NCI-H2029 treated with DMSO at 0.1 percent for 48 hours (cell line): ENCODE measurements around the gene CCBE1.
"Not testable (repeated sequence)": the region's sequence is repeated elsewhere in the genome, so short reads cannot be mapped to it uniquely, and the experiment has no call there.

ENCODE experiments used
- DNase-seq: peaks from one replicate; lab custom pipeline; 2025; lab: John Stamatoyannopoulos, UW

CCBE1 gene

DNA sequence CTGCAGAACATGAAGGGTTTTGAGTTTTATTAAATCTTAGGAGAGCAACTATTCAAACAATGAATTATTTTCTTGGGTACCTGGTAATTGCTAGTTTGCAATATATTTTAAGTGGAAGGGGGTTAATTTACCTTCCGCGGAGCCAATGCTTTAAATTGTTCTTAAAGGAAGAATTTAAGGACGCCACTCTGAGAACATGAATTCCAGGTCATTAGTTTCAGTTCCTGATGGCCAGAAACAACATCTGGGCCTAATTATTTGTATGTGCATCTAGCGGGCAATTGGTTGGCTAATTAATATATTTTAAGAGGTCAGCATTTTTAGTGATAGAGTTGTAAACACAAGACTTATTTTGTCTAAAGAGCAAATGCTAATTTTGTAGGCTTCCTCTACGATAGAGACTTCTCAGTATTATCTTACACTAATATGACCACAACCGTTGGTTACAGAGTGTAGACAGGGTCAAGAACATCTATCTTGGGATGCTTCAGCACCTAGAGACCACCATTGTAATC lies 40.8 kb downstream of the CCBE1 start:
- DNase-seq: no peak

DNA sequence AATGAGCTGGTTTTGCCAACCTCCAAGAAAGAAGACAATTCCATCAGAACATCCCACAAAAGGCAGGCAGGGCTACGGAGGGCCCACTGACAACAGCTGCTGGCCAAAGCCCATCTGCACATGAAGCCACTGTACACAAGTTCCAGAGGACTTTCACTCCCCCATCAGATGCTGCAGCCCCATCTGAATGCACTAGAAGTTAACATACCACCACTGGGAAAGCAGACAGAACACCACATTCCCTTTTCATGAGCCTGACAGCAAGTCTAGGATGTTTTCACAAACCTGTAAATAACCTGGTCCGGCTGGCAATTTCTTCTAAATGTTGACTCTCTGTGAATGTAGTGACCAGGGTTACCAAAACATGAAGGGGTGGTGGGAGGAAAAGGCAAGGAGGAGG lies 41.5 kb downstream of the CCBE1 start:
- DNase-seq: no peak

DNA sequence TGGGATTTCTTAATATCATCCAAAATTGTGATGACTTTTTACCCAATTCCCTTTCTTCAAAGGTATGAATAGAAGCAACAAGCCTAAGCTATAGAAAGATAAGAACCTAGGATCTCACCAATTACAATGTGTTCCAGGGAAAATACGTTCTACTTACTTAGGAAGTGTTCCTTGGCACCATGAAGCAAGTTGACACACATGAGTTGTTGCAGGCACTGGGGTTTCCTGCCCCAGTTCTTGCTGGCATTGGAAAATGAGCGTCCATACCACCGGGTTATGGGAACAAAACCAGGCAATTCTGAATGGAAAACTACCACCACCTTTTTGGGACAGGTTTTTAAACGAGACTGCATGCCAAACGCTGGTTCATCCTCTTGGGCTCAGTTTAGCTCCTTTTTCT lies 46.2 kb downstream of the CCBE1 start:
- DNase-seq: no peak

DNA sequence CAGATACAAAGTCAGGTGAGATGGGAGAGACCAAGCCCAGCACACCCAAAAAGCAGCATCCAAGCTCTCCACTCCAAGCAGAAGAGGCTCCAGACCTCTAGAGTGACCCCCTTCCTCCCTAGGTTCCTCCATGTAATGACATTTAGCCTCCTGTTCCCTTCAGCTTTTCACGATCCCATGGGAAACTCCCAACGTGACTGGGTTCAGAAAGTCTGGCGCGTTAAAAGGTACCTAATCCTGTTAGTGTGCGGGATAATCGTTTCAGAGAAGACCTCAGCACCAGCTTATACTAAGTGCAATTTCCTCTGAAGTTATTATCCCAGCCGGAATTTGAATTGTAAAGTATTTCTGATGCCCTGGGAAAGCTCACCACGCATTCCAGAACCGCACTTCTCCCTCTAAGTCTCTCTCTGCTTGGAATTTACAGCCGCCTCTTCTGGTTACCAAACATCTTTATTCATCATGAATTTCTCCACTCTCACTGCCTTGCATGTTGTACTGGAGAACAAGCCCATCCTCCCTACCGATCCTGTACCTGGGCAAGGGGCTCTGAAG lies 46.9 kb downstream of the CCBE1 start:
- DNase-seq: no peak

DNA sequence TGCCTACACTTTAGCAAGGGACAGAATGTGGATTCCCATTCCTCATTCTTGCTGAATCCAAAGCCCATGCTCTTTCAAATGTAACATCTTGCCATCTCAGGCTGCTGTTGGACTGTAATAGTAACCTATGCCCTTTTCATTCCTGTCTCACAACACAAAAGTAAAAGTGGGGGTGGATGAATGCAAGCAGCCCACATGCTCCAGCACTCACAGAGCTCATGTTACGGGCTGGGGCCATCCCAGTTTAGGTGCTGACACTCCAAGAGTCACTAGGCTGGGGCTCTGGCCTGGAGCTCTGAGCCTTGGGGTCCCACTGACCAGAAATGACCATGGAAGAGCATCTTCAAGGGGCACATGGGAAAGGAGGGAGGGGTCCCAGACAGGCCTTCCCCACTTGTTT lies 47.6 kb downstream of the CCBE1 start:
- no peak for DNase-seq

DNA sequence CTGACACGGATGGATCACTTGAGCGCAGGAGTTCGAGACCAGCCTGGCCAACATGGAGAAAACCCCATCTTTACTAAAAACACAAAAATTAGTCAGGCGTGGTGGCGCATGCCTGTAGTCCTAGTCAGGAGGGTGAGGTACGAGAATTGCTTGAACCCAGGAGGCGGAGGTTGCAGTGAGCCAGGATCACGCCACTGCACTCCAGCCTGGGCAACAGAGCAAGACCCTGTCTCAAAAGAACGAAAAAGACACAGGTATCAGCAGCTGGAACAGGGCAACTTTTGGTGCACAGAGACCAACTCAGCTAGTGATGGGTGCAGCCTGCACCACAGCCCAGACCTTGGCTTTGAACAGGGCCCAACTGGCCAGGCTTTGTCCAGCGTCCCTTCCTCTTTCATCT lies 48.8 kb downstream of the CCBE1 start:
- not testable (repeated sequence) for DNase-seq

DNA sequence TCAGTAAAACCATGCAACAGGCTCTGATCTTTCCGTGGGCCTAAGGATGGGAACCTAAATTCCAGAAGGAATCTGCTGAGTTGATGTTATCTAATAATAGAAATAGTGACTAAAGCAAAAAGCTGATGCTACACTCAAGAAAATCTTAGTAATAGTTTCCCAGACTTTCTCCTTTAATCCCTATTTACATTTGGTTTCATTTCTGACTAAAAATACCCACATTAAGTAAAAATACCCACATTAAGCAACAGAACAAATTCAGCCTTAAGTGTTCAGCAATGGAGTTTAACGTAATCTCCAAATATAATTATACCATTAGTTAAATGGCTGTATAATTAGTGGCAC lies 50.3 kb downstream of the CCBE1 start:
- DNase-seq: no peak

DNA sequence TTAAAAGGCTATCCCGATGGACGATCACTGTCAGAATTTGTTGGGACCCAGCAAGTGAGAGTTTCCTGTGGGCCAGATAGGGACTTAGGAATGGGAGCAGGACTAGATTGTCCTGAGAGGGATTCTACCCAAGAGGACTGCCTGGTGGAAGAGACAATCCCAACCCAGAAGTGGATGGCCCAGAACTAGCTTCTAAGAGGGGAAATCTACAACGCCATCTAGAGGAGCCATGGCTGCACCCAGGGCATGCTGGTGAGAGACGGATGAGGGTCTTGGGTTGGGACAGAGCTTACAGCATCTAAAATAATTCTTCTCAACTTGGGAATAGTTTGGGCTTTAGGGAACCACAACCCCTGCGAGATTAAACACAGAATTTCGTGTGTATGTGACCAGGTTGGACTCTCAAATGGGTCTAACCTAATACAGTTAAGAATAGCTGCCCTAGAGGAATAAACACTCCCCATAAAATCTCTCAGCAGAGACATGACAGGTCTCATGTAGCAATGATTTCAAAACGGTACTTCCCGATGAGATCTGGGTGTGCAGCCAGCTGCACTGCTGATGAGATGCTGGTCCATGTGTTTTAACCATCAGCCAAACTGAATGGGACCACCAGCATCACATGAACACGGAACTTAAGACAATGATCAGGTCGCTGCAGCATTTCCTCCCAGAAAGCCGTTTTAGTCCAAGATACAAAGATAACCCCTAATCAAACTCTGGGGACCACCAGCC lies 50.8 kb downstream of the CCBE1 start:
- no peak for DNase-seq

DNA sequence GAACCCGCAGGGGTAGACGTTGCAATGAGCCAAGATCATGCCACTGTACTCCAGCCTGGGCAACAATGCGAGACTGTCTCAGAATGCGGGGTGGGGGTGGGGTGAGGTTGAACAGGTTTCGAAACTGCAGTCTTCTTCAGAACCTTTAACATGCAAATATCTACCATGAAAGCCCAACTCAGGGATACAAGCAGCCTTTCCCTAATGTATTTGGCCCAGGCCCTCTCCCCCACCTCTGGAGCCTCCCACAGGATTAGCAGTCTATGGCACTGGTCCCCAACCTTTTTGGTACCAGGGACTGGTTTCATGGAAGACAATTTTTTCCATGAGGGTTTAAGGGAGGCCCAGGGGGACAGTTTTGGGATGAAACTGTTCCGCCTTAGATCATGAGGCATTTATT lies 53.5 kb downstream of the CCBE1 start:
- no peak for DNase-seq

DNA sequence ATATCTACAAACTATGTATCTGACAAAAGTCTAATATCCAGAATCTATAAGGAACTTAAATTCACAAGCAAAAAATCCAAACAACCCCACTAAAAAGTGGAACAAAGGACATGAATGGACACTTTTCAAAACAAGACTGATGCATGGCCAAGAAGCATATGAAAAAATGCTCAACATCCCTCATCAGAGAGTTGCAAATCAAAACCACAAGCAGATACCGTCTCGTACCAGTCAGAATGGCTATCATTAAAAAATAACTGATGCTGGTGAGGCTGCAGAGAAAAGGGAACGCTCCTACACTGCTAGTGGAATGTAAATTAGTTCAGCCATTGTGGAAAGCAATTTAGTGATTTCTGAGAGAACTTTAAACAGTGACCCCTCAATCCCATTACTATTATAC lies 56.5 kb downstream of the CCBE1 start:
- no peak for DNase-seq

DNA sequence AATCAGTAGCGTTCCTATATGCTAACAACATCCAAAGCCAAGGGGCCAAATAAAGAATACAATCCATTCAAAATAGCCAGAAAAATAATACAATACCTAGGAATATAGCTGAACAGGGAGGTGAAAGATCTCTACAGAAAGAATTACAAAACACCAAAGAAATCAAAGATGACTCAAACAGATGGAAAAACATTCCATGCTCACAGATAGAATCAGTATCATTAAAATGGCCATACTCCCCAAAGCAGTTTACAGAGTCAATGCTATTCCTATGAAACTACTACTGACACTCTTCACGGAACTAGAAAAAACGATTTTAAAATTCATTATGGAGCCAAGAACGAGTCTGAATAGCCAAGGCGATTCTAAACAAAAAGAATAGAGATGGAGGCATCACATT lies 57.4 kb downstream of the CCBE1 start:
- no peak for DNase-seq

DNA sequence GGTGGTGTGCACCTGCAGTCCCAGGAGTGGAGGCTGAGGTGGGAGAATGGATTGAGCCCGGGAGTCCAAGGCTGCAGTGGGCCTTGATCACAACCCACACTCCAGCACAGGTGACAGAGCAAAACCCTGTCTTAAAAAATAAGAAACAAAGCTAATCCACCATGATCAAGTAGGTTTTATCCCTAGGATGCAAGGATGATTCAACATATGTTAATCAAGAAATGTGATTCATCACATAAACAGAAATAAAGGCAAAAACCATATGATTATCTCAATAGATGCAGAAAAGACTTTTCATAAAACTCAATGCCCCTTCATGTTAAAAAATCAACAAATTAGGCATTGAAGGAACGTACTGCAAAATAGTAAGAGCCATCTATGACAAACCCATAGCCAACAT lies 58.1 kb downstream of the CCBE1 start:
- no peak for DNase-seq

DNA sequence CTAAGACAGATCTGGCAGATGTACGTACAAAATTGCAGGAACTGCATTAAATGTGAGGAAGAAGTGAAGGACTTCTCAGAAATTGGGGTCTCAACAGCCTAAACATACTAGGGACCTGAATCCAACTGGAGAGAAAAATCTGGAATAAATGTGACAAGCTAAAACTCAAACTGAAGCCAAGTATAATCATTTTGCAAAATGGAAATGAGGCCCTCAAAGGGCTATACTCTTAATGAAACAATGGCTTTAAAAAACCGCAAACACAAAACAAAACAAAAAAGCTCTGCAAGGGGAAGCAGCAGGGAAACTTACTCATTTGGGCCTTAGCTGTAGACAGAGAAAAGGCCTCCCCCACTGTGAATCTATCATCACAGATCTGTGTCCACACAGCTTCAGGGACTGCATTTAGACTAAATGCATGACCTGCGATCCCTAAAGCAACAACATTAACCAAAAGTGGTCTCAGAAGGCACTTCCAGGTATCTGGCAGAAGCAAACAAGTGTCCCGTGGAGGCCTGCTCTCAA lies 63.2 kb downstream of the CCBE1 start:
- no peak for DNase-seq

DNA sequence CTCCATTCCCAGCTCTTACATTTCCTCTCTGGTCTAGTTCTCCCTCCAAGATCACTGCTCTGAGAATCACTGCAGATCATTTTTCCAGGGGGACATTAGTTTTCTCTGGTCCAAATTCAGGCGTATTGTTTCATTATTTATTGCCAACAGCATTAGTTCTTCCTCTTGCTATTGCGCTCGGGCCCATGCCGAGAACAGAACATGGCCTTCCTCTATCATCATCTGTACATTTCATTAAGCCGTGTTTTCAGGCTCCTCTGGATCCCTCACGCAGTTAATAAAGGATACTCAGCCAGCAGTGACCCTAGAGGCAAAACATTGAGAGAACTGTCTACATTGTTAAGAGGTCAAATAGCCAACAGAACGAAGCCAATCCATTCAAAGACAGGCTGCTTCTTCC lies 63.9 kb downstream of the CCBE1 start:
- DNase-seq: no peak

DNA sequence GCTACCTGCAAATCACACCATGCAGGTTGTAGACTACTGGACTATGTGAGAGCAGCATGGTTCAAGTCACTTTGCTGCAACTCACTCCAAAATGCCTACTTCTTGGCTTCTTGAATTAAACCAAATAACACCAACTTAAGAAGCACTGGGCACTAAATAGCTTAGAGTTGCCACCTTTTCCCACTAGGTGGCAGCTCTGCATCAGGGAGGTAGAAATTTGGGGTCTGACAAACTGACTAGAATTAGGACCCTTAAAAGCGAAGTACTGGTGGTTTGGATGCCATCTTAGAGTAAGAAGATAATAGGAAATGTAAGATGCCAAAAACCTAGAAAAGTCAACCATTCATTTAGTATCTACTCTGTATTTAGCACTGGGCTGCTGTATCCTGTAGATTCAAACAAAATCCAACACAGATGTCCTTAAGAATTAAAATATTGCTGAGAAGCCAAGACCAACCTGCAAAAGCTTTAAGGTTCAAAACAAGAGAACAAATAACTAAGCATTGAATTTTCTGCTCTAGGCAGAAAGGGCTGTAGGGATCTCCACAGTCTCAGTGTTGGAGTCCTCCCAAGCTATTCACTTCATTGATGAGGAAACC lies 65.5 kb downstream of the CCBE1 start:
- peak; percentile 9 for DNase-seq

DNA sequence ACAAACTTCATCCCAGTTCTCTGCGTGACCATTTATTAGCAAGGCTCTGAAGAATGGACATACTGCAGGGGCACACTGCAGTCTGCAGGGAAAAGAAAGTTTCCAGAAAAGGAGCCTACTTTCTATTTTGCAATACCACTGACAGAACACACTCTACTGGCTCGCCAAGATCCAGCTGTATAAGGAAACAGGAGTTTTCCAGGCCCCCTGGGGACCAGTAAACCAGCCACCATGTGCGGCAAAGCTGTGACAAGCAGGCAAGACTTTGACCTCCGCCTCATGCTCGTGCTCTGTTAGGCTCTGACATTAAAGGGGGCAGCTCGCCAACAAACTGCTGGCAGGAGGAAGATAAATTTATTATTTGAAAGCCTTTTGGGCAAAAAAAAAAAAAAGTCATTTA lies 67.3 kb downstream of the CCBE1 start:
- DNase-seq: no peak

DNA sequence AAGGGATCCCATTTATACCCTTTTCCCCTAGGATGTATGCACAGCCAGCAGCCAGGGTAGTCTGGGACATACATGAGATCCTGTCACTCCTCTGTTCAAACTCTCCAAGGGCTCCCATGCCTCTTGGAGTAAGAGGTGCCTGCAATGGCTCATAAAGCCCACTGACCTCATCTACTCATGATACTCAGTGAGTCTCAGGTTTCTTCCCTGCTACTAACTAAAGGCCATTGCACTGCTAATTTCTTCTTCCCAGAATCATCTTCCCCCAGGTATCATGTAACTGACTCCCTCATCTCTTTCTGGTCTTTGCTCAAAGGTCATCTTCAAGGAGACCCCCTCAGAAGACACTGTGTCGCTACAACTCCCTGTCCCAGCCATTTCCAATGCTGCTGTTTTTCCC lies 68.2 kb downstream of the CCBE1 start:
- DNase-seq: no peak

DNA sequence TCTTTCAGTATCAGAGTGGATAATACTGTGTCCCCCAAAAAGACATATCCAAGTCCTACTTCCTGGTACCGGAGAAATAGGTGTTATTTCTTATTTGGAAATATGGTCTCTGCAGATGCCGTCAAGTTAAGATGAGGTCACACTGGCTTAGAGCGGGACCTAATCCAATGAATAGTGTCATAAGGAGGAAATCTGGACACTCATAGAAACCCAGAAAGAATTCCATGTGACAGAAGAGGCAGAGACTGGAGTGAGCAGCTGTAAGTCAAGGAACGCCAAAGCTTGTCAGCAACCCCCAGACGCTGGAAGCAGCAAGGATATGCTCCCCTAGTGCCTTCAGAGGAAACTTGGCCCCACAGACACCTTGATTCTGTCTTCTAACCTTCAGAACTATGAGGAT lies 69.8 kb downstream of the CCBE1 start:
- no peak for DNase-seq

DNA sequence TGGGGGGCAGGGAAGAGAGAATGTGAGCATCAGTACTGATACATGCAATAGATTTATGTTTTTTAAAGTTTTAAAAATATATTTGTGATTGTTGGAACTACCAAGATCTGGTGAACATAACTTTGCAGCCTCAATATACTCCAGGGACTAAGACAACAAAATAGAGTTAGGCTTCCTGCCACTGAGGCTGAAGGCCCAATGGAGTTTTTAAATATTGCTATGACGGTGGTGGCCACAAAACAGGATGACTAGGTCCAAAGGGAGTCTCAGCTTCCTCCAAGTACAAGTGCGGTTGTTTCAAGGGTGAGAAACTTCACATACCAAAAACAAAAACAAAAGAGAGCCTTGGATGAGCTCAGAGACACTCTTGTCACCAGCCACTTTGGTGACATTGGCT lies 72.9 kb downstream of the CCBE1 start:
- DNase-seq: no peak

DNA sequence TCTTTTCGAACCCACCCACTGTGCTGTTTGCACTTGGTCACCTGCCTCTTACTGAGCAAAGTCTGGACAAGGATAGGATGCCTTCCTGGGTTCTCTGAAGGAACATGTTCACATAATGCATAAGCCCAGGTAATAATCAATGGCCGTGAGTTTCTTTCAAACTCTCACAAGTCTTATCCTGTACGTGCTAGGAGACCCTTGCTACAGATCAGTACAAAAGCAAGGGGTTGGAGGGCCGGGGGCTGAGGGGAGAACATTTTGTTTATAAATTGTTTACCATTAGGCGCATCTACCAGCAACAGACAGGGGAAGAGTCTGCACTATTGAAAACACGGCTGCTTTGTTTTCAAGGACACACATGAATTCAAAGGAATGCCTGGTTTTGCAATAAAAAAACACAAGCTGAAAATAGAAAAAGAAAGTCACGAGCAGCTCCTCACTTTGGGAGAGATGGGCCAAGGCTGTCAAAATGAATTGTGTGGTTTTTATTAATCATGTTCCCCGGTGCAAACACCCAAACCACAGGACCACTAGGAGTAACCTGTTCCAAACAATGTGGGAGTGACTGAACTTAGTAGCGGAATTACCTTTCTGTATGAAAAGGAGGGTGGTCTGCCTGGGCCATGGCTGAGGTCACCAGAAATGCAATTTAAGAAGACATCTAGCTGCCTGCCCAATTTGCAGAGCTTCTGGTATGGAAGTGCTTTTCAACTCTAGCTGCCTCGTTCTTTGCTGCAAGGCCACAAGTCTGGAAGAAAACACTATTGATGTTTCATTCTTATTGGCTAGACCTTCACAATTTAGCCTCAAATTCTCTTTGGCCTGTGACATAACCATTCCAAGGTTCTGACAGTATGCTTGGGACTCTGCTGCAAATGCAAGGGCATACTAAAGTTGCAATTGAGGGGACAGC lies 73.5 kb downstream of the CCBE1 start:
- no peak for DNase-seq

DNA sequence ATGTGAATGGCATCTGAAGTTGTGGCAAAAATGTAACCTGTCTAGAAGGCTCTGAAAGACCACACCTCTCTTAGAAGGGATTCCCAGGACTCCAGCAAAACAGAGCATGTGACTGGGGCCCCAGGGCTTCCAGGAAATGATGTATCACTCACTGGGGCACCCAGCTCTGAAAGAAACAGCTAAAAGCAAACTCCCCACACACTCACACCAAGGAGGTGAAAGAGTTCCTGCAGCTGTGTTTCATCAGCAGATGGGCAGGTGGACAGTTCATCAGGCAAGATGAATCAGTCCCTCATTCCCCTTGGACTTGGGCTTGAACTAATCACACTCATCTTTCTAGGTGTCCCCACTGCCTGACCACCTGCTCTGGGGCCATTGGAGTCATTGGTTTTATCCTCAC lies 76.2 kb downstream of the CCBE1 start:
- DNase-seq: no peak

DNA sequence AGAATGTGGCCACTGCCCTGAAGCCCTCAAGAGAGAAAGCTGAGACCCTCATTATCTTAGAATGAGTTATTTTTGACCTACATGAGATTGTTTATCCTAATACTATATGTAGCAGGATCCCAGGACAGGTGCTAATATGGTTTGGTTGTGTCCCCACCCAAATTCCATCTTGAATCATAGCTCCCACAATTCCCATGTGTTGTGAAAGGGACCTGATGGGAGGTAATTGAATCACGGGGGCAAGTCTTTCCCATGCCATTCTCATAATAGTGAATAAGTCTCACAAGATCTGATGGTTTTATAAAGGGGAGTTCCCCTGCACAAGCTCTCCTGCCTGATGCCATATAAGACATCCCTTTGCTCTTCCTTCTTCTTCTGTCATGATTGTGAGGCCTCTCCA lies 76.8 kb downstream of the CCBE1 start:
- no peak for DNase-seq
